Stimulated activated CD8-positive, alpha-beta memory T cell treated with anti-CD3 and anti-CD28 coated beads, Interleukin-7, amount 100 ng/mL, for 48 hours (primary cell): ENCODE measurements around the gene SLC8B1.

ENCODE experiments used
- DNase-seq, 2 donors: peaks; one replicate each; pipeline ENCODE4 v3.0.0-alpha.2; 2020; ENCODE audit warnings: low read depth in 1 of 2; ENCODE audit errors: extremely low read depth in 1 of 2

SLC8B1 gene

GRCh38 chr12:113271853-113272561 is 62.9 kb downstream of the SLC8B1 start:
- peak in 1 of 2 donors; percentile 8 for DNase-seq

GRCh38 chr12:113271466-113271852 is 63.5 kb downstream of the SLC8B1 start:
- no peak for DNase-seq

GRCh38 chr12:113270709-113271009 is 64.2 kb downstream of the SLC8B1 start:
- no peak for DNase-seq

- no peak for DNase-seq
Measured at GRCh38 chr12:113269257-113269943, 65.5 kb downstream of the SLC8B1 start.

GRCh38 chr12:113268621-113269020 is 66.3 kb downstream of the SLC8B1 start:
- no peak for DNase-seq

GRCh38 chr12:113268136-113268535 is 66.8 kb downstream of the SLC8B1 start:
- DNase-seq = no peak

GRCh38 chr12:113267621-113268020 is 67.3 kb downstream of the SLC8B1 start:
- DNase-seq = no peak

- no peak for DNase-seq
Measured at GRCh38 chr12:113266106-113266895, 68.6 kb downstream of the SLC8B1 start.

- no peak for DNase-seq
Measured at GRCh38 chr12:113263431-113263963, 71.4 kb downstream of the SLC8B1 start.

GRCh38 chr12:113262710-113263109 is 72.2 kb downstream of the SLC8B1 start:
- no peak for DNase-seq

GRCh38 chr12:113261847-113262470 is 73.0 kb downstream of the SLC8B1 start:
- peak in 1 of 2 donors; percentile 5 for DNase-seq

GRCh38 chr12:113260636-113261300 is 74.1 kb downstream of the SLC8B1 start:
- DNase-seq = no peak

- no peak for DNase-seq
Measured at GRCh38 chr12:113260127-113260526, 74.8 kb downstream of the SLC8B1 start.

- DNase-seq = no peak
Measured at GRCh38 chr12:113257564-113257963, 77.3 kb downstream of the SLC8B1 start.

GRCh38 chr12:113254298-113254697 is 80.6 kb downstream of the SLC8B1 start:
- DNase-seq = no peak

GRCh38 chr12:113253532-113254285 is 81.2 kb downstream of the SLC8B1 start:
- DNase-seq = no peak

GRCh38 chr12:113252494-113252893 is 82.4 kb downstream of the SLC8B1 start:
- no peak for DNase-seq

- DNase-seq = no peak
Measured at GRCh38 chr12:113251404-113252070, 83.4 kb downstream of the SLC8B1 start.

- DNase-seq = no peak
Measured at GRCh38 chr12:113250045-113250444, 84.9 kb downstream of the SLC8B1 start.
